GM13977 (cell line): Measurements from ENCODE around the gene COX4I1.

ENCODE experiments used
- DNase-seq: peaks from one replicate; pipeline ENCODE4 v3.0.0; 2012; ENCODE audit warnings: low spot score
- in situ Hi-C: fragments of 300-500 bp; cut with MboI; formaldehyde crosslinking; loops from one replicate; pipeline ENCODE4 v1.12.0; 2022; ENCODE audit warnings: low sequenced_read_pairs, low pct_unique_long_range_greater_than_20kb, mixed read lengths, inconsistent platforms; ENCODE audit not compliant: unreplicated experiment
- TF ChIP-seq, protein P1 (sequence below): IDR thresholded peaks from 2 replicates; pipeline ENCODE4 v1.5.1; 2012; ENCODE audit warnings: mild to moderate bottlenecking, control low read depth; ENCODE audit not compliant: insufficient read depth; ENCODE audit errors: extremely low read depth, missing control alignments

The COX4I1 gene

GRCh38 chr16:85853547-85854545 lies 54.4 kb downstream of the COX4I1 start:
- DNase-seq = no peak
- in situ Hi-C loops = no loop called here
- TF ChIP-seq, protein P1, sequence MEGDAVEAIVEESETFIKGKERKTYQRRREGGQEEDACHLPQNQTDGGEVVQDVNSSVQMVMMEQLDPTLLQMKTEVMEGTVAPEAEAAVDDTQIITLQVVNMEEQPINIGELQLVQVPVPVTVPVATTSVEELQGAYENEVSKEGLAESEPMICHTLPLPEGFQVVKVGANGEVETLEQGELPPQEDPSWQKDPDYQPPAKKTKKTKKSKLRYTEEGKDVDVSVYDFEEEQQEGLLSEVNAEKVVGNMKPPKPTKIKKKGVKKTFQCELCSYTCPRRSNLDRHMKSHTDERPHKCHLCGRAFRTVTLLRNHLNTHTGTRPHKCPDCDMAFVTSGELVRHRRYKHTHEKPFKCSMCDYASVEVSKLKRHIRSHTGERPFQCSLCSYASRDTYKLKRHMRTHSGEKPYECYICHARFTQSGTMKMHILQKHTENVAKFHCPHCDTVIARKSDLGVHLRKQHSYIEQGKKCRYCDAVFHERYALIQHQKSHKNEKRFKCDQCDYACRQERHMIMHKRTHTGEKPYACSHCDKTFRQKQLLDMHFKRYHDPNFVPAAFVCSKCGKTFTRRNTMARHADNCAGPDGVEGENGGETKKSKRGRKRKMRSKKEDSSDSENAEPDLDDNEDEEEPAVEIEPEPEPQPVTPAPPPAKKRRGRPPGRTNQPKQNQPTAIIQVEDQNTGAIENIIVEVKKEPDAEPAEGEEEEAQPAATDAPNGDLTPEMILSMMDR = no peak

- in situ Hi-C loops = no loop called here
- DNase-seq = no peak
- TF ChIP-seq, protein P1 = no peak
These were observed 55.4 kb downstream of the COX4I1 start for GRCh38 chr16:85854935-85855334.

DNA sequence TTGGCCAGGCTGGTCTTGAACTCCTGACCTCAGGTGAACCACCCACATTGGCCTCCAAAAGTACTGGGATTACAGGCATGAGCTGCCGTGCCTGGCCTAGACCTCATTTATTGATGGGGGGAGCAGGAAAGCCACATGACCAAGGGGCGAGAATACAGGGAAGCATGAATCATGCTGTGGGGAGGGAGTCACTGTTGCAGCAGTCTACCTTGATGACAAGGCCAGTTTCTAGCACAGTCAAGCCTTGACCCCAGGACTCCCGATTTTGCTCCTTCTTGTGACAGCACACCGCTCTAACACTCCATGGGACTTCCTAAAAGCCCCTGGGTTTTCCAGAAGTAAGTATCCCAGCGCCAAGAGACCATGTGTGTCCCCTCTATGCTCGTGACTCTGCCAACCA lies 56.6 kb downstream of the COX4I1 start:
- no peak for DNase-seq
- TF ChIP-seq, protein P1 = no peak
- in situ Hi-C loops = no loop called here

GRCh38 chr16:85856585-85856984 lies 57.1 kb downstream of the COX4I1 start:
- TF ChIP-seq, protein P1 = no peak
- in situ Hi-C loops = no loop called here
- peak; percentile 38 for DNase-seq
